GM12878 (cell line): Measurements from ENCODE around the gene PTGES3L. TPM values are rescaled to one million over a fixed set of nuclear protein-coding genes. Genes with fewer than 3 reads are reported as not detected.

Experiments used
- ATAC-seq: fragments of 200-7000 bp; cut with Tn5 transposase; 3 replicates; pipeline ENCODE4 v1.9.1; 2020; ENCODE audit warnings: mild to moderate bottlenecking, moderate library complexity
- BruUV-seq: library from RNA; stranded (reverse); fragments of 400-500 nt; replicated peaks from 2 replicates; lab custom pipeline; 2021; lab: Mats Ljungman, UMichigan
- CTCF ChIA-PET: fragments of 300-600 bp; sonication (Branson Sonifier 250); formaldehyde crosslinking; extraction: SDS; loops from one replicate; lab custom pipeline; 2021; ENCODE audit warnings: inconsistent platforms; lab: Yijun Ruan, JAX
- POLR2A ChIA-PET: fragments of 350-600 bp; formaldehyde crosslinking; extraction: SDS; loops from one replicate; lab custom pipeline; 2021; ENCODE audit warnings: inconsistent platforms; lab: Charles Lee
- RAD21 ChIA-PET: fragments of 300-600 bp; sonication (Branson Sonifier 250); formaldehyde crosslinking; loops from one replicate; lab custom pipeline; 2023; ENCODE audit warnings: antibody characterized with exemption; ENCODE audit not compliant: unreplicated experiment; lab: Charles Lee
- SMC1A ChIA-PET: fragments of 300-600 bp; sonication (Branson Sonifier 250); formaldehyde crosslinking; loops from one replicate; lab custom pipeline; 2023; ENCODE audit not compliant: unreplicated experiment, uncharacterized antibody; lab: Charles Lee
- DNase-seq: peaks from one replicate; pipeline ENCODE4 v3.0.0-alpha.2; 2011; ENCODE audit warnings: low read depth, low spot score
- FAIRE-seq: peaks from 3 replicates; lab custom pipeline; 2011; peaks lifted over from hg19 to GRCh38; lab: Jason Lieb, UNC
- H2AFZ ChIP-seq: 2 replicates; pipeline ENCODE4 v1.6.0; 2011; ENCODE audit warnings: low read depth, low read length, control low read depth; ENCODE audit not compliant: control insufficient read depth
- H3K27ac ChIP-seq: 2 replicates; pipeline ENCODE4 v1.5.1; 2011; ENCODE audit warnings: control low read depth; ENCODE audit not compliant: control insufficient read depth, insufficient read depth
- H3K27me3 ChIP-seq, 2 experiments: replicated peaks in 1 of 2; 2 replicates each; pipeline versions ENCODE4 v1.6.0 to v1.6.1; 2011; ENCODE audit warnings: low read length in 1 of 2; ENCODE audit not compliant: control insufficient read depth in 2 of 2, insufficient read depth in 2 of 2
- H3K36me3 ChIP-seq, 2 experiments: 2 replicates each; pipeline ENCODE4 v1.5.1; 2011; ENCODE audit warnings: low read length in 1 of 2; ENCODE audit not compliant: control insufficient read depth in 2 of 2, insufficient read depth in 2 of 2
- H3K4me1 ChIP-seq: 2 replicates; pipeline ENCODE4 v1.6.1; 2011; ENCODE audit warnings: mild to moderate bottlenecking, low read length, moderate library complexity, mixed read lengths; ENCODE audit not compliant: control insufficient read depth, insufficient read depth
- H3K4me2 ChIP-seq: 2 replicates; pipeline ENCODE4 v1.6.0; 2011; ENCODE audit warnings: control low read depth; ENCODE audit not compliant: control insufficient read depth, insufficient read depth
- H3K4me3 ChIP-seq: fragments of 200-600 bp; sonication (generic); 2 replicates; pipeline ENCODE4 v1.5.1; 2016
- H3K79me2 ChIP-seq: 2 replicates; pipeline ENCODE4 v1.6.0; 2011; ENCODE audit warnings: low read length; ENCODE audit not compliant: control insufficient read depth, insufficient read depth
- H3K9ac ChIP-seq: 2 replicates; pipeline ENCODE4 v1.8.0; 2011; ENCODE audit warnings: low read length, control low read depth, mixed read lengths; ENCODE audit not compliant: control insufficient read depth, insufficient read depth
- H3K9me3 ChIP-seq: replicated peaks from 3 replicates; pipeline ENCODE4 v1.5.1; 2011; ENCODE audit warnings: mild to moderate bottlenecking, low read length; ENCODE audit not compliant: control insufficient read depth, insufficient read depth
- H4K20me1 ChIP-seq: 2 replicates; pipeline ENCODE4 v1.6.0; 2011; ENCODE audit not compliant: control insufficient read depth, insufficient read depth
- EGR1 ChIP-seq, 2 experiments: IDR thresholded peaks; 1 replicate in 1 of 2; 2 replicates in 1 of 2; pipeline ENCODE4 v1.6.1; 2011 to 2012; ENCODE audit warnings: low read depth in 2 of 2, low read length in 2 of 2, borderline replicate concordance in 1 of 2, mild to moderate bottlenecking in 1 of 2, moderate library complexity in 1 of 2
- HDAC6 ChIP-seq: fragments of 200-600 bp; sonication (generic); IDR thresholded peaks from one replicate; pipeline ENCODE4 v1.8.0; 2017; ENCODE audit warnings: antibody characterized with exemption; ENCODE audit not compliant: unreplicated experiment
- HDGF ChIP-seq: fragments of 450-650 bp; IDR thresholded peaks from 2 replicates; pipeline ENCODE4 v1.6.1; 2016; ENCODE audit warnings: antibody characterized with exemption
- NR2C1 ChIP-seq: fragments of 450-650 bp; IDR thresholded peaks from 2 replicates; pipeline ENCODE4 v1.6.1; 2017; ENCODE audit warnings: antibody characterized with exemption, mild to moderate bottlenecking, moderate library complexity
- POLR2A ChIP-seq: IDR thresholded peaks from 2 replicates; pipeline ENCODE4 v1.6.1; 2011; ENCODE audit warnings: low read depth, mild to moderate bottlenecking, low read length
- WGBS: methylation state at CpG from one replicate; pipeline ENCODE4 v1.1.6; 2016; ENCODE audit warnings: low lambda C conversion rate; ENCODE audit not compliant: insufficient replicate concordance, insufficient coverage; ENCODE audit errors: missing lambda C conversion rate; 5-methylcytosine and 5-hydroxymethylcytosine counted together
- in situ Hi-C: fragments of 300-500 bp; cut with MboI; formaldehyde crosslinking; loops from 9 replicates; pipeline ENCODE4 v1.14.3; 2018; ENCODE audit warnings: mixed read lengths
- intact Hi-C: fragments of 100-400 bp; cut with micrococcal nuclease; formaldehyde crosslinking; loops from one replicate; pipeline ENCODE4 v1.14.2; 2022; ENCODE audit not compliant: unreplicated experiment
- polyA plus RNA-seq, 11 experiments: library from polyadenylated mRNA; depleted of rRNA in 4 of 11; unstranded in 6 of 11; stranded (reverse) in 5 of 11; fragments of >200 nt; fragmentation: Nextera tagmentation in 4 of 11; fragmentation: Illumina TruSeq in 1 of 11; extraction: Ambion mirVana in 4 of 11; extraction: Trizol in 1 of 11; gene quantifications; 1 replicate in 1 of 11; 2 replicates in 10 of 11; pipeline versions ENCODE4 v1.2.1 to v1.2.3, GENCODE V29; 2011 to 2016; ENCODE audit warnings: inconsistent platforms in 2 of 11, missing spikeins in 2 of 11, low read depth in 1 of 11
- total RNA-seq, 4 experiments: library from RNA; depleted of rRNA in 3 of 4; stranded (reverse); fragments of >200 nt in 3 of 4; fragmentation: Illumina TruSeq in 1 of 4; extraction: Trizol in 1 of 4; gene quantifications; 2 replicates each; pipeline versions ENCODE4 v1.2.1 to v1.2.3, GENCODE V29; 2013 to 2021
- TF ChIP-seq, protein P1 (sequence below): fragments of 450-650 bp; IDR thresholded peaks from 2 replicates; pipeline ENCODE4 v1.6.1; 2017; ENCODE audit warnings: borderline replicate concordance
- TF ChIP-seq, protein P2 (sequence below): IDR thresholded peaks from 2 replicates; pipeline ENCODE4 v1.6.1; 2012; ENCODE audit warnings: low read depth, low read length, improper control_type of control experiment
- TF ChIP-seq, protein P3 (sequence below): fragments of 150-350 bp; IDR thresholded peaks from 2 replicates; pipeline ENCODE4 v1.6.1; 2016; ENCODE audit warnings: low read depth, low read length
- TF ChIP-seq, protein P4 (sequence below): fragments of 450-650 bp; formaldehyde crosslinking; IDR thresholded peaks from 2 replicates; pipeline ENCODE4 v1.5.0; 2022; ENCODE audit warnings: mild to moderate bottlenecking, missing genetic modification characterization
- TF ChIP-seq, protein P5 (sequence below): IDR thresholded peaks from 2 replicates; pipeline ENCODE4 v1.6.1; 2011; ENCODE audit warnings: mild to moderate bottlenecking, low read depth, low read length, moderate library complexity; ENCODE audit not compliant: insufficient replicate concordance

Gene PTGES3L
- total and polyA plus RNA-seq, 10 of the 15 experiments (the other 5 are each of a cell fraction or from before 2014, with no cell fraction given): 0.11 to 2.3 (median 0.98) TPM

DNA sequence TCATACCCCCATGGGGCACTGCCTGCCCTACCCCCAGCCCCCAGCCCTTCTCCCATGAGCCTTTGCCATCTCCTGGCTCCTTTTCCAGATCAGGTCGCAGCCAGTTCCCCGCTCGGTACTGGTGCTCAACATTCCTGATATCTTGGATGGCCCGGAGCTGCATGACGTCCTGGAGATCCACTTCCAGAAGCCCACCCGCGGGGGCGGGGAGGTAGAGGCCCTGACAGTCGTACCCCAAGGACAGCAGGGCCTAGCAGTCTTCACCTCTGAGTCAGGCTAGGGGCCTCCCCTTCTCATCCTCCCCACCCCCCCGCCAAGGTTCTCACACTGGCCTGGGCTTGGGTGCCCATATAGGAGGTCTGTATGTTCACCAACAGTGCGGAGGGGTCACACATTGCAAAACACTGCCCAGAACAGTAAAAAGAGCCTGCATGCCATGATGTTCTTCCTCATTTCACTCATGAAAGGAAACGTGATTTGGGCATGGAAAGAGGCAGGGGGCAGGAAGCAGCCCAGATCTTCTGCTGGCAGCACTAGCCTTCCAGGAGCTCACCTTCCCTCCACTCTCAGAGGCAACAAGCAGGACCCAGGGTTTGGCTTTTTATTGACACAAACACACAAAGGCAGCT, 34.3 kb upstream of the PTGES3L start:
- no peak overlapping the region for H3K9ac ChIP-seq
- no TSS peak for BruUV-seq
- H3K36me3 ChIP-seq: peaks cover 8 to 21% of the 10 kb centered on the region in 2 experiments
- no peaks in the 10 kb centered on the region for H4K20me1 ChIP-seq
- H3K27me3 ChIP-seq: no peaks in the 10 kb centered on the region
- no peak for FAIRE-seq
- peaks cover 6% of the 10 kb centered on the region for H3K79me2 ChIP-seq
- no peak overlapping the region for H3K27ac ChIP-seq
- in situ Hi-C loops (loop anchor here (5.0 kb wide), 1 partner anchor 323 kb away; no protein-coding TSS in a partner anchor), intact Hi-C loops (no loop called here)
- ATAC-seq: no peak
- H2AFZ ChIP-seq: no peak overlapping the region
- H3K4me2 ChIP-seq: no peak overlapping the region
- CTCF ChIA-PET: interaction anchor here (0.6 kb wide), 1 partner anchor 8 kb away, joined by 3 read pairs; the partner anchor contains the start of gene IFI35
- RAD21 ChIA-PET: no interaction called here
- SMC1A ChIA-PET: interaction anchor here (0.6 kb wide), 1 partner anchor 562 kb away, joined by 3 read pairs; no protein-coding TSS in a partner anchor
- WGBS: 93% methylated on average over 12 of the region's 12 CpGs
- H3K4me3 ChIP-seq: no peak overlapping the region
- H3K4me1 ChIP-seq: 0 out of 2 replicates have a peak, but pooled peaks cover 3% of the 10 kb centered on the region
- H3K9me3 ChIP-seq: no peaks in the 10 kb centered on the region
- POLR2A ChIA-PET: no interaction called here
- DNase-seq: no peak
- TF ChIP-seq HDAC6 (no peak), HDGF (no peak), NR2C1 (no peak), EGR1 (IDR thresholded peaks at IDR 0.05; ENCODE audit: borderline replicate concordance in 1 of 2, low read depth in 2 of 2, low read length in 2 of 2) (no peak), POLR2A (no peak)
- TF ChIP-seq, protein P1, sequence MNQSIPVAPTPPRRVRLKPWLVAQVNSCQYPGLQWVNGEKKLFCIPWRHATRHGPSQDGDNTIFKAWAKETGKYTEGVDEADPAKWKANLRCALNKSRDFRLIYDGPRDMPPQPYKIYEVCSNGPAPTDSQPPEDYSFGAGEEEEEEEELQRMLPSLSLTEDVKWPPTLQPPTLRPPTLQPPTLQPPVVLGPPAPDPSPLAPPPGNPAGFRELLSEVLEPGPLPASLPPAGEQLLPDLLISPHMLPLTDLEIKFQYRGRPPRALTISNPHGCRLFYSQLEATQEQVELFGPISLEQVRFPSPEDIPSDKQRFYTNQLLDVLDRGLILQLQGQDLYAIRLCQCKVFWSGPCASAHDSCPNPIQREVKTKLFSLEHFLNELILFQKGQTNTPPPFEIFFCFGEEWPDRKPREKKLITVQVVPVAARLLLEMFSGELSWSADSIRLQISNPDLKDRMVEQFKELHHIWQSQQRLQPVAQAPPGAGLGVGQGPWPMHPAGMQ: no peak
- TF ChIP-seq, protein P2, sequence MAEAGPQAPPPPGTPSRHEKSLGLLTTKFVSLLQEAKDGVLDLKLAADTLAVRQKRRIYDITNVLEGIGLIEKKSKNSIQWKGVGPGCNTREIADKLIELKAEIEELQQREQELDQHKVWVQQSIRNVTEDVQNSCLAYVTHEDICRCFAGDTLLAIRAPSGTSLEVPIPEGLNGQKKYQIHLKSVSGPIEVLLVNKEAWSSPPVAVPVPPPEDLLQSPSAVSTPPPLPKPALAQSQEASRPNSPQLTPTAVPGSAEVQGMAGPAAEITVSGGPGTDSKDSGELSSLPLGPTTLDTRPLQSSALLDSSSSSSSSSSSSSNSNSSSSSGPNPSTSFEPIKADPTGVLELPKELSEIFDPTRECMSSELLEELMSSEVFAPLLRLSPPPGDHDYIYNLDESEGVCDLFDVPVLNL: no peak
- TF ChIP-seq, protein P3, sequence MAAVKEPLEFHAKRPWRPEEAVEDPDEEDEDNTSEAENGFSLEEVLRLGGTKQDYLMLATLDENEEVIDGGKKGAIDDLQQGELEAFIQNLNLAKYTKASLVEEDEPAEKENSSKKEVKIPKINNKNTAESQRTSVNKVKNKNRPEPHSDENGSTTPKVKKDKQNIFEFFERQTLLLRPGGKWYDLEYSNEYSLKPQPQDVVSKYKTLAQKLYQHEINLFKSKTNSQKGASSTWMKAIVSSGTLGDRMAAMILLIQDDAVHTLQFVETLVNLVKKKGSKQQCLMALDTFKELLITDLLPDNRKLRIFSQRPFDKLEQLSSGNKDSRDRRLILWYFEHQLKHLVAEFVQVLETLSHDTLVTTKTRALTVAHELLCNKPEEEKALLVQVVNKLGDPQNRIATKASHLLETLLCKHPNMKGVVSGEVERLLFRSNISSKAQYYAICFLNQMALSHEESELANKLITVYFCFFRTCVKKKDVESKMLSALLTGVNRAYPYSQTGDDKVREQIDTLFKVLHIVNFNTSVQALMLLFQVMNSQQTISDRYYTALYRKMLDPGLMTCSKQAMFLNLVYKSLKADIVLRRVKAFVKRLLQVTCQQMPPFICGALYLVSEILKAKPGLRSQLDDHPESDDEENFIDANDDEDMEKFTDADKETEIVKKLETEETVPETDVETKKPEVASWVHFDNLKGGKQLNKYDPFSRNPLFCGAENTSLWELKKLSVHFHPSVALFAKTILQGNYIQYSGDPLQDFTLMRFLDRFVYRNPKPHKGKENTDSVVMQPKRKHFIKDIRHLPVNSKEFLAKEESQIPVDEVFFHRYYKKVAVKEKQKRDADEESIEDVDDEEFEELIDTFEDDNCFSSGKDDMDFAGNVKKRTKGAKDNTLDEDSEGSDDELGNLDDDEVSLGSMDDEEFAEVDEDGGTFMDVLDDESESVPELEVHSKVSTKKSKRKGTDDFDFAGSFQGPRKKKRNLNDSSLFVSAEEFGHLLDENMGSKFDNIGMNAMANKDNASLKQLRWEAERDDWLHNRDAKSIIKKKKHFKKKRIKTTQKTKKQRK: no peak
- TF ChIP-seq, protein P4, sequence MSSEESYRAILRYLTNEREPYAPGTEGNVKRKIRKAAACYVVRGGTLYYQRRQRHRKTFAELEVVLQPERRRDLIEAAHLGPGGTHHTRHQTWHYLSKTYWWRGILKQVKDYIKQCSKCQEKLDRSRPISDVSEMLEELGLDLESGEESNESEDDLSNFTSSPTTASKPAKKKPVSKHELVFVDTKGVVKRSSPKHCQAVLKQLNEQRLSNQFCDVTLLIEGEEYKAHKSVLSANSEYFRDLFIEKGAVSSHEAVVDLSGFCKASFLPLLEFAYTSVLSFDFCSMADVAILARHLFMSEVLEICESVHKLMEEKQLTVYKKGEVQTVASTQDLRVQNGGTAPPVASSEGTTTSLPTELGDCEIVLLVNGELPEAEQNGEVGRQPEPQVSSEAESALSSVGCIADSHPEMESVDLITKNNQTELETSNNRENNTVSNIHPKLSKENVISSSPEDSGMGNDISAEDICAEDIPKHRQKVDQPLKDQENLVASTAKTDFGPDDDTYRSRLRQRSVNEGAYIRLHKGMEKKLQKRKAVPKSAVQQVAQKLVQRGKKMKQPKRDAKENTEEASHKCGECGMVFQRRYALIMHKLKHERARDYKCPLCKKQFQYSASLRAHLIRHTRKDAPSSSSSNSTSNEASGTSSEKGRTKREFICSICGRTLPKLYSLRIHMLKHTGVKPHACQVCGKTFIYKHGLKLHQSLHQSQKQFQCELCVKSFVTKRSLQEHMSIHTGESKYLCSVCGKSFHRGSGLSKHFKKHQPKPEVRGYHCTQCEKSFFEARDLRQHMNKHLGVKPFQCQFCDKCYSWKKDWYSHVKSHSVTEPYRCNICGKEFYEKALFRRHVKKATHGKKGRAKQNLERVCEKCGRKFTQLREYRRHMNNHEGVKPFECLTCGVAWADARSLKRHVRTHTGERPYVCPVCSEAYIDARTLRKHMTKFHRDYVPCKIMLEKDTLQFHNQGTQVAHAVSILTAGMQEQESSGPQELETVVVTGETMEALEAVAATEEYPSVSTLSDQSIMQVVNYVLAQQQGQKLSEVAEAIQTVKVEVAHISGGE (CRISPR knock-in tag): no peak
- TF ChIP-seq, protein P5, sequence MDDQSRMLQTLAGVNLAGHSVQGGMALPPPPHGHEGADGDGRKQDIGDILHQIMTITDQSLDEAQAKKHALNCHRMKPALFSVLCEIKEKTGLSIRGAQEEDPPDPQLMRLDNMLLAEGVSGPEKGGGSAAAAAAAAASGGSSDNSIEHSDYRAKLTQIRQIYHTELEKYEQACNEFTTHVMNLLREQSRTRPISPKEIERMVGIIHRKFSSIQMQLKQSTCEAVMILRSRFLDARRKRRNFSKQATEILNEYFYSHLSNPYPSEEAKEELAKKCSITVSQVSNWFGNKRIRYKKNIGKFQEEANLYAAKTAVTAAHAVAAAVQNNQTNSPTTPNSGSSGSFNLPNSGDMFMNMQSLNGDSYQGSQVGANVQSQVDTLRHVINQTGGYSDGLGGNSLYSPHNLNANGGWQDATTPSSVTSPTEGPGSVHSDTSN: no peak
